ENCODE results near the gene SH3GL3. TPM values are rescaled to one million over a fixed set of nuclear protein-coding genes. Genes with fewer than 3 reads are reported as not detected.

Gene SH3GL3
- total RNA-seq, 1 donor from 2014 or later = not detected

DNA sequence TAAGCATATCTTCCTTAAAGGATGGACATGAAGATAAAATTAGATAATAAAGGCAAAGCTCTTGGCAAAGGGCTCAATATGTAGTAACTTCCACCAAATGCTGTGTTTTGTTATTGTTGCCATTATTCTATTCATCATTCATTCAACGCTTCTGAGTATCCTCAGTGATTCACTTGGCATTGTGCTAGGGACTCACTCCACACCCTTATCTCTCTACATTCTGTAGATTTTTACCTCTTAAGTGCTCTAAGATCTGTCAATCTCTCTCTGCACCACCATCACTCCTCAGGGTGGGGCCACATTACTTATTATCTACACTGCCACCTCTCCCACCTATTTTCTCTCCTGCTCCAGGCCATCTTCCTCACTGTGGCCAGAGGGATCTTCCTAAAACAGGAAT lies 51.2 kb downstream of the SH3GL3 start:
- Mint-ChIP-seq H3K9me3 (ENCODE audit: low read depth) (peaks cover 17% of the 10 kb centered on the region), H3K27me3 (ENCODE audit: low read depth) (no peaks in the 10 kb centered on the region), H3K4me1 (ENCODE audit: low read depth) (no peaks in the 10 kb centered on the region), H3K36me3 (ENCODE audit: low read depth) (no peaks in the 10 kb centered on the region), H3K27ac (ENCODE audit: unreplicated experiment) (no peak overlapping the region), H3K4me3 (ENCODE audit: unreplicated experiment) (no peak overlapping the region)
- DNase-seq (ENCODE audit: low spot score) = no peak
- TF ChIP-seq, protein P1, sequence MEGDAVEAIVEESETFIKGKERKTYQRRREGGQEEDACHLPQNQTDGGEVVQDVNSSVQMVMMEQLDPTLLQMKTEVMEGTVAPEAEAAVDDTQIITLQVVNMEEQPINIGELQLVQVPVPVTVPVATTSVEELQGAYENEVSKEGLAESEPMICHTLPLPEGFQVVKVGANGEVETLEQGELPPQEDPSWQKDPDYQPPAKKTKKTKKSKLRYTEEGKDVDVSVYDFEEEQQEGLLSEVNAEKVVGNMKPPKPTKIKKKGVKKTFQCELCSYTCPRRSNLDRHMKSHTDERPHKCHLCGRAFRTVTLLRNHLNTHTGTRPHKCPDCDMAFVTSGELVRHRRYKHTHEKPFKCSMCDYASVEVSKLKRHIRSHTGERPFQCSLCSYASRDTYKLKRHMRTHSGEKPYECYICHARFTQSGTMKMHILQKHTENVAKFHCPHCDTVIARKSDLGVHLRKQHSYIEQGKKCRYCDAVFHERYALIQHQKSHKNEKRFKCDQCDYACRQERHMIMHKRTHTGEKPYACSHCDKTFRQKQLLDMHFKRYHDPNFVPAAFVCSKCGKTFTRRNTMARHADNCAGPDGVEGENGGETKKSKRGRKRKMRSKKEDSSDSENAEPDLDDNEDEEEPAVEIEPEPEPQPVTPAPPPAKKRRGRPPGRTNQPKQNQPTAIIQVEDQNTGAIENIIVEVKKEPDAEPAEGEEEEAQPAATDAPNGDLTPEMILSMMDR (IDR thresholded peaks at IDR 0.05) = no peak

DNA sequence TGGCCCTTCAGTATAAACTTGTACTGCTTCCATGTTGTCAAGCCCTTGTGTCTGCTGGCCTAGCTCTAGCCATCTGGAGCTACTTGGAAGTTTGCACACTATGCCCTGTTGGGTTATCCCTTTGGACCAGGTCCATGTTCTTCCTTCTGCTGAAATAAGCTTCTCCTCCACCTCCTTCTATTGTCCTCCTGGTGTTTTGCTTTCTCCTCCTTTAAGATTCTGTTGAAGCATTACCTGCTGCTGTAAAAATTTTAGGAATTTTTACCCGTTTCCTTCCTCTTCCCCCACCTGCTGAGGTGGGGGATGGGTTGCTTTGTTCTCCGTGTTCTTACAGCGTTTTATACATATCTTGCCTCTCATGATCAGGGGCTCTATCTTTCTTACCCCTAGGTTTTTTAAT lies 51.7 kb downstream of the SH3GL3 start:
- Mint-ChIP-seq H3K27me3 (ENCODE audit: low read depth) (no peaks in the 10 kb centered on the region), H3K36me3 (ENCODE audit: low read depth) (no peaks in the 10 kb centered on the region), H3K9me3 (ENCODE audit: low read depth) (peaks cover 17% of the 10 kb centered on the region), H3K4me1 (ENCODE audit: low read depth) (no peaks in the 10 kb centered on the region), H3K4me3 (ENCODE audit: unreplicated experiment) (no peak overlapping the region), H3K27ac (ENCODE audit: unreplicated experiment) (no peak overlapping the region)
- DNase-seq (ENCODE audit: low spot score) = no peak
- TF ChIP-seq, protein P1 (IDR thresholded peaks at IDR 0.05) = no peak

GRCh38 chr15:83499476-83499875 lies 52.3 kb downstream of the SH3GL3 start:
- DNase-seq (ENCODE audit: low spot score) = no peak
- Mint-ChIP-seq H3K36me3 (ENCODE audit: low read depth) (no peaks in the 10 kb centered on the region), H3K4me1 (ENCODE audit: low read depth) (no peaks in the 10 kb centered on the region), H3K27me3 (ENCODE audit: low read depth) (no peaks in the 10 kb centered on the region), H3K9me3 (ENCODE audit: low read depth) (peaks cover 17% of the 10 kb centered on the region), H3K27ac (ENCODE audit: unreplicated experiment) (no peak overlapping the region), H3K4me3 (ENCODE audit: unreplicated experiment) (no peak overlapping the region)
- TF ChIP-seq, protein P1 (IDR thresholded peaks at IDR 0.05) = no peak

DNA sequence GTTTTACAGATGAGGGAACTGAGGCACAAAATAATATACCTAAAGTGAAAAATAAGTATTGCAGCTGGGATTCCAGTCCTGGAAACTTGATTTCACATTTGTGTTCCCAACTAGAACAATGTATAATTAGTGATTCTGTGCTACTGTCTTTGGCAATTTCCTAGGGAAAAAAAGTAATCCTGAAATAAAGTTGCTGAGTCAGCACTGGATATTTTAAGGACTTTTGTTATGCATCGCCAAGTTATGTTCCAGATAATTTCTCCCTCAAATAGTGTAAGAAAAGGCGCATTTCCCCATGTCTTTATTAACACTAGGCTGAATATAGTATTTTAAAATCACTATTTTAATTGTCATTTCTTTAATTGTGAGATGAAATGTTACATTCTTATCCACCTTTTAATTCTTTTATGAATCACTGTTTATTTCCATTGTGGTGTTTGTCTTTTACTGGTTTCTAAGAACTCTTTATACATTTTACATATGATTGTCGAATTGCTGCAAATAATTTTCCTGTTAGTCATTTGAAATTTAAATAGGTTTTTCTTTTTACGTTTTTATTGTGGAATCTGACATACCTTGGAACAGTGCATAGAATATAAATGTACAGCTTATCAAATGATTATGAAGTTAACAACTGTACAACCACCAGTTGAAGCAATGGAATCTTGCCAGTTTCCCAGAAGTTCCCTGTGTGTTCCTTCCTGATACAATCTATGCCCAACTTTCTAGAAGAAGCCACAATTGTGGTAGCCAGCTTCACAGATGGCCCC lies 56.6 kb downstream of the SH3GL3 start:
- Mint-ChIP-seq H3K9me3 (ENCODE audit: low read depth) (peaks cover 3% of the 10 kb centered on the region), H3K36me3 (ENCODE audit: low read depth) (no peaks in the 10 kb centered on the region), H3K27me3 (ENCODE audit: low read depth) (no peaks in the 10 kb centered on the region), H3K27ac (ENCODE audit: unreplicated experiment) (no peak overlapping the region), H3K4me1 (ENCODE audit: low read depth) (no peaks in the 10 kb centered on the region), H3K4me3 (ENCODE audit: unreplicated experiment) (no peak overlapping the region)
- no peak for DNase-seq (ENCODE audit: low spot score)
- TF ChIP-seq, protein P1 (IDR thresholded peaks at IDR 0.05) = no peak

- TF ChIP-seq, protein P1 (IDR thresholded peaks at IDR 0.05) = no peak
Observed at GRCh38 chr15:83504365-83504764, 57.2 kb downstream of the SH3GL3 start.

More at GRCh38 chr15:83504365-83504764, 57.2 kb downstream of the SH3GL3 start:
- no peak for DNase-seq (ENCODE audit: low spot score)
- Mint-ChIP-seq H3K4me1 (ENCODE audit: low read depth) (no peaks in the 10 kb centered on the region), H3K4me3 (ENCODE audit: unreplicated experiment) (no peak overlapping the region), H3K27me3 (ENCODE audit: low read depth) (no peaks in the 10 kb centered on the region), H3K9me3 (ENCODE audit: low read depth) (no peaks in the 10 kb centered on the region), H3K36me3 (ENCODE audit: low read depth) (no peaks in the 10 kb centered on the region), H3K27ac (ENCODE audit: unreplicated experiment) (no peak overlapping the region)

All from chondrocyte (in vitro differentiated cells).